Heart left ventricle (tissue), 16 donors: ENCODE results near the gene FBXO33. TPM values are rescaled to one million over a fixed set of nuclear protein-coding genes. Genes with fewer than 3 reads are reported as not detected.
"Not testable (repeated sequence)": the region's sequence is repeated elsewhere in the genome, so short reads cannot be mapped to it uniquely, and the experiment has no call there.

ENCODE experiments used
- ATAC-seq, 4 donors: fragments of 200-7000 bp; cut with Tn5 transposase; one replicate each; pipeline ENCODE4 v1.9.1; 2020 to 2022; ENCODE audit warnings: moderate library complexity in 4 of 4, mild to moderate bottlenecking in 3 of 4, moderate number of reproducible peaks in 1 of 4
- DNase-seq, 5 donors: peaks; one replicate each; pipeline ENCODE4 v3.0.0-alpha.2; 2020
- H3K27ac ChIP-seq, 12 donors: fragments of 200-600 bp; sonication (generic) in 4 of 12; one replicate each; pipeline versions ENCODE4 v1.5.0 to v1.8.0; 2016 to 2022; ENCODE audit warnings: mild to moderate bottlenecking in 2 of 12
- H3K27me3 ChIP-seq, 9 donors: fragments of 200-600 bp; sonication (generic) in 2 of 9; one replicate each; pipeline versions ENCODE4 v1.5.1 to v1.8.0; 2016 to 2022; ENCODE audit warnings: mild to moderate bottlenecking in 3 of 9
- H3K36me3 ChIP-seq, 9 donors: fragments of 200-600 bp; sonication (generic) in 2 of 9; one replicate each; pipeline versions ENCODE4 v1.5.0 to v1.8.0; 2018 to 2022; ENCODE audit warnings: mild to moderate bottlenecking in 2 of 9
- H3K4me1 ChIP-seq, 12 donors: fragments of 200-600 bp; sonication (generic) in 4 of 12; one replicate each; pipeline versions ENCODE4 v1.5.0 to v1.8.0; 2016 to 2022; ENCODE audit warnings: mild to moderate bottlenecking in 3 of 12
- H3K4me3 ChIP-seq, 12 donors: fragments of 200-600 bp; sonication (generic) in 4 of 12; one replicate each; pipeline versions ENCODE4 v1.5.0 to v1.8.0; 2017 to 2022; ENCODE audit warnings: mild to moderate bottlenecking in 9 of 12, moderate library complexity in 4 of 12
- H3K9me3 ChIP-seq, 12 donors: fragments of 200-600 bp; sonication (generic) in 4 of 12; one replicate each; pipeline versions ENCODE4 v1.5.0 to v1.8.0; 2016 to 2022; ENCODE audit warnings: mild to moderate bottlenecking in 1 of 12
- POLR2A ChIP-seq, 2 donors: fragments of 450-650 bp; IDR thresholded peaks; one replicate each; pipeline ENCODE4 v1.6.1; 2017; ENCODE audit warnings: antibody characterized with exemption in 2 of 2, mild to moderate bottlenecking in 2 of 2, moderate library complexity in 2 of 2
- WGBS, 4 donors: extraction: QIAGEN DNeasy Blood & Tissue Kit in 2 of 4; methylation state at CpG; one replicate each; pipeline versions ENCODE4 v1.1.5 to v1.1.7; 2013 to 2018; 5-methylcytosine and 5-hydroxymethylcytosine counted together
- intact Hi-C, 10 donors: fragments of 100-400 bp; cut with DNase I; formaldehyde crosslinking; loops; one replicate each; pipeline versions ENCODE4 v1.11.1 to v1.14.2; 2022
- polyA plus RNA-seq, 2 donors: library from polyadenylated mRNA; stranded (reverse); fragments of 200-250 nt; gene quantifications; one replicate each; pipeline ENCODE4 v1.2.3, GENCODE V29; 2013
- total RNA-seq, 9 donors: library from RNA; depleted of rRNA in 2 of 9; stranded (reverse); fragments of >200 nt in 2 of 9; fragmentation: NEBNext Ultra II Directional in 3 of 9; extraction: Animal tissue kit (Norgen Biotek cat#: 25700) in 3 of 9; gene quantifications; one replicate each; pipeline versions ENCODE4 v1.1.0 to v1.2.4, GENCODE V29; 2016 to 2023
- TF ChIP-seq, protein P1 (sequence below), 12 donors: fragments of 200-600 bp; sonication (generic) in 4 of 12; IDR thresholded peaks; one replicate each; pipeline versions ENCODE4 v1.5.0 to v1.8.0; 2018 to 2022; ENCODE audit warnings: antibody characterized with exemption in 12 of 12, mild to moderate bottlenecking in 5 of 12
- donor health status: ischemic (EF 13 %, LVEDD 7.1; RV severe dilation, severe dysfunction).
- donor health status: healthy with polysubstance abuse.
- donor health status: DM: no; HTN: yes; CAD: no.
- donor health status: DM: no; HTN: no; CAD: no.
- donor health status: ischemic (EF 25% LVEDD 6.9; RV normal size, moderate dysfunction).
- donor health status: ischemic (EF 25% LVEDD 5.7; RV mildly dilated, moderate dysfunction).
- donor health status: healthy.
- donor health status: DM: yes; HTN: yes; CAD: no.
- donor health status: ischemic (EF 35%, LVEDD 5.7; RV mildly dilated, moderate dysfunction).
- donor health status: nonischemic (EF 11% LVEDD 7.7; RV severe dilation, severe dysfunction).
- donor health status: DM: yes; HTN: yes; CAD: no.
- donor health status: PGD.
- donor health status: ischemic (EF 29% LVEDD 5.4; RV normal size, mild dysfunction).
- donor health status: nonischemic (EF 23%, LVEDD 6.1; RV moderate dilation, normal function).

Gene FBXO33
- total and polyA plus RNA-seq, 11 donors = 2.5 to 8.4 (median 5.8) TPM

DNA sequence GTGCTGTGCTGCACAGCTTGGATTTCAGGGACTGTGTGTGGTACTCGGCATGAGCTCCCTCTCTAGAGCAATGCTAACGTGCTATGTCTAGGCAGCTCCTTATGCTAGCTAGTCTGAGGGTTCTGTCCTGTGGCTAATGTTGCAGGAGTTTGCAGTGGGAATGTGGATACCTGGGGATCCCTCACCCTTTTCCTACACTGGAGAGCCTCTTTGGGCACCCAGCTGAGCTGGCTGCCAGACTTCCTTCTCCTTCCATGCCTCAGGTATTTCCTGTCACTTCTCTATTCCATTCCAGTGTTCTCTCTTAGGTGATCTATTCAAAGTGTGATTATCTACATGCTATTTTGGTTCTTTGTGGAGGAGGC lies 64.9 kb downstream of the FBXO33 start:
- Histone ChIP-seq H3K9me3 (peaks cover 0 to 31% (median 17%) of the 10 kb centered on the region in 12 donors), H3K27ac (no peak overlapping the region), H3K36me3 (peaks cover 0 to 22% (median 10%) of the 10 kb centered on the region in 9 donors), H3K4me1 (peaks cover 0 to 18% (median 0%) of the 10 kb centered on the region in 12 donors), H3K4me3 (no peak overlapping the region), H3K27me3 (no peaks in the 10 kb centered on the region)
- peak in 3 of 4 donors; percentile 32 to 53 (median 48) for ATAC-seq
- intact Hi-C loops = loop anchor here in 5 of 10 donors (5.0 to 10.0 kb wide), 3 partner anchors 255 to 263 kb away; partner anchors contain the start of genes SEC23A (in 3 of the 5) and GEMIN2 (in 1 of the 5)
- TF ChIP-seq, protein P1, sequence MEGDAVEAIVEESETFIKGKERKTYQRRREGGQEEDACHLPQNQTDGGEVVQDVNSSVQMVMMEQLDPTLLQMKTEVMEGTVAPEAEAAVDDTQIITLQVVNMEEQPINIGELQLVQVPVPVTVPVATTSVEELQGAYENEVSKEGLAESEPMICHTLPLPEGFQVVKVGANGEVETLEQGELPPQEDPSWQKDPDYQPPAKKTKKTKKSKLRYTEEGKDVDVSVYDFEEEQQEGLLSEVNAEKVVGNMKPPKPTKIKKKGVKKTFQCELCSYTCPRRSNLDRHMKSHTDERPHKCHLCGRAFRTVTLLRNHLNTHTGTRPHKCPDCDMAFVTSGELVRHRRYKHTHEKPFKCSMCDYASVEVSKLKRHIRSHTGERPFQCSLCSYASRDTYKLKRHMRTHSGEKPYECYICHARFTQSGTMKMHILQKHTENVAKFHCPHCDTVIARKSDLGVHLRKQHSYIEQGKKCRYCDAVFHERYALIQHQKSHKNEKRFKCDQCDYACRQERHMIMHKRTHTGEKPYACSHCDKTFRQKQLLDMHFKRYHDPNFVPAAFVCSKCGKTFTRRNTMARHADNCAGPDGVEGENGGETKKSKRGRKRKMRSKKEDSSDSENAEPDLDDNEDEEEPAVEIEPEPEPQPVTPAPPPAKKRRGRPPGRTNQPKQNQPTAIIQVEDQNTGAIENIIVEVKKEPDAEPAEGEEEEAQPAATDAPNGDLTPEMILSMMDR (IDR thresholded peaks at IDR 0.05) = no peak
- no peak for TF ChIP-seq POLR2A (IDR thresholded peaks at IDR 0.05)
- no peak for DNase-seq
- 58 to 88% (median 71%) methylated on average over 1 to 2 of the region's 2 CpGs for WGBS, 4 donors

DNA sequence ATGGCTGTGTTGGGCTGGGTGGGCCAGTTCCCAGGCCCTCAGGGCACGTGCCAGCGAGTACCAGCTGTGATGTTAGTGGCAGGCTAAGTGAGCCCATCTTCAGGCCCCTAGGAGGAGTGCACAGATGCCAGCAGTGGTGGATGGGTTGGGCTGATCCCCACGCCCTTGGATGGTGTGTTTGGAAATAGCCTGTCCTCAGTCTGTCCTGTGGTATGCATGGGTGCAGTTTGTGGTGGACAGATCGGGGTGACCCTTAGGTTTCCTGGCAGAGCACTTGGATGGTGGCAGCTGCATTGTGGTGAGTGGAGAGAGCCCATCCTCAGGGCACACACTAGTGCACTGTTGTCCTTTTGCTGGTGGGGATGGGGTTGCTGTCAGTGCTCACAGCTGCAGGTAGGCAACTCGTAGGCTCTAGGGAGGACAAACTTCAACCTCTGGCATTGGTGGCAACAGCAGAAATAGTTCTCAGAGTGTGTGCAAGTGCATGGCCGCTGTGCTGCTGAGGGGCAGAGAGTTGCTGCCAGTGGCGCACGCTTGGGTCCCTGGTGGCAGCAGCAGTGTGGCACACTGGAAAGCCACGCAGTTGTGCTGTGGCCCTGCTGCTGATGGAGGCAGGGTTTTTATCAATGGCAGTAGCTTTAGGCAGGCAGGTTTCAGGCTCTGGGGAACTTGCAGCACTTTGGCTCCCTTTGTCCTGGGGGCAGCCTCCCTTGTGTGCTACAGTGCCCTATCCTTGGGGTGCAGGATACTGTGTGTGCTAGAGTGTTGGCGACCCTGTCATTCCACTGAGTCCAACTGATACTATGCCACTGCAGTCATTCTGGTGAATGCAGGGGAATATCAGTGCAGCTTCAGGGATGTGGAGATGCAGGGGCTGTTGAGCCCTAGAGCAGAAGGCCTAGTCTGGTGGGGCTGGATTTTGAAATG lies 65.5 kb downstream of the FBXO33 start:
- Histone ChIP-seq H3K27me3 (no peaks in the 10 kb centered on the region), H3K36me3 (peaks cover 0 to 24% (median 10%) of the 10 kb centered on the region in 9 donors), H3K9me3 (peaks cover 0 to 31% (median 17%) of the 10 kb centered on the region in 12 donors), H3K27ac (no peak overlapping the region), H3K4me1 (peaks cover 0 to 18% (median 0%) of the 10 kb centered on the region in 12 donors), H3K4me3 (no peak overlapping the region)
- no peak for TF ChIP-seq POLR2A (IDR thresholded peaks at IDR 0.05)
- TF ChIP-seq, protein P1 (IDR thresholded peaks at IDR 0.05) = no peak
- intact Hi-C loops = loop anchor here in 5 of 10 donors (5.0 to 10.0 kb wide), 3 partner anchors 254 to 262 kb away; partner anchors contain the start of genes SEC23A (in 3 of the 5) and GEMIN2 (in 1 of the 5)
- DNase-seq (no peak), ATAC-seq (peak in 3 of 4 donors; percentile 17 to 55 (median 21))
- WGBS, 4 donors = 88 to 96% (median 92%) methylated on average over 5 to 10 of the region's 10 CpGs

DNA sequence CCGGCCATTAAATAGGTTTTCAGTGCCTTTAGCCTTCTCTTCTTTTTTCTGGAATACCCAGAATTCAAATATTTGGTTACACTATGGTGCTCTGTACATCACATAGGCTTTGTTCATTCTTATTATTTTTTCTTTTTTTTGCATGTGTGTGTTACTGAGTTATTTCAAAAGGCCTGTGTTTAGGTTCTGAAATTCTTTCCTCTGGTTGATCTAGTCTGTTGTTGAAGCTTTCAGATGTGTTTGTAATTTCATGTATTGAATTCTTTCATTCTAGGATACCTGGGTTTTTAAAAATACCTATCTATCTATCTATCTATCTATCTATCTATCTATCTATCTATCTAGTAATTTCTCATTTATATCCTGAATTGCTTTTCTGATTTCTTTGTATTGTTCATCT lies 66.9 kb downstream of the FBXO33 start:
- DNase-seq (no peak), ATAC-seq (no peak)
- Histone ChIP-seq H3K27ac (no peak overlapping the region), H3K36me3 (peaks cover 0 to 28% (median 5%) of the 10 kb centered on the region in 9 donors), H3K9me3 (peaks cover 0 to 36% (median 17%) of the 10 kb centered on the region in 12 donors), H3K4me3 (no peak overlapping the region), H3K4me1 (peaks cover 0 to 18% (median 0%) of the 10 kb centered on the region in 12 donors), H3K27me3 (no peaks in the 10 kb centered on the region)
- intact Hi-C loops = loop anchor here in 5 of 10 donors (5.0 to 10.0 kb wide), 3 partner anchors 253 to 261 kb away; partner anchors contain the start of genes SEC23A (in 3 of the 5) and GEMIN2 (in 1 of the 5)
- no peak for TF ChIP-seq POLR2A (IDR thresholded peaks at IDR 0.05)
- TF ChIP-seq, protein P1 (IDR thresholded peaks at IDR 0.05) = no peak
- 90 to 100% (median 97%) methylated on average over 1 of the region's 1 CpG for WGBS, 4 donors

DNA sequence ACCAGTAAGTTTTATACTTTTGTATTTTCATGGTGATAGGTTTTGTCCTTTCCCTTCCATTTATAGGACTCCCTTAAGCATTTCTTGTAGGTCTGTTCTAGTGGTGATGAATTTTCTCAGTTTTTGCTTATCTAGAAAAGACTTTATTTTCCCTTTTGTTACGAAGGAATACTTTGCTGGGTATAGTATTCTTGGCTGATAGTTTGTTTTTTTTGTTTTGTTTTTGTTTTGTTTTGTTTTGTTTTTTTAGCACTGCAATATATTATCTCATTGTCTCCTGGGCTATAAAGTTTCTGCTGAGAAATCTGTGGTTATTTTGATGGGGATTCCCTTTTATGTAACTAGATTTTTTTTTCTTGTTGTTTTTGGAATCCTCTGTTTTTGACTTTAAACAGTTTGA lies 67.7 kb downstream of the FBXO33 start:
- Histone ChIP-seq H3K9me3 (peaks cover 0 to 40% (median 17%) of the 10 kb centered on the region in 12 donors), H3K4me1 (peaks cover 0 to 21% (median 0%) of the 10 kb centered on the region in 12 donors), H3K27me3 (no peaks in the 10 kb centered on the region), H3K27ac (no peak overlapping the region), H3K4me3 (no peak overlapping the region), H3K36me3 (peaks cover 0 to 29% (median under 1%) of the 10 kb centered on the region in 9 donors)
- DNase-seq = no peak
- intact Hi-C loops = loop anchor here in 3 of 10 donors (10.0 kb wide), 1 partner anchor 260 kb away; the partner anchor contains the start of gene SEC23A (in 3 of the 3)
- TF ChIP-seq, protein P1 (IDR thresholded peaks at IDR 0.05) = no peak
- TF ChIP-seq POLR2A (IDR thresholded peaks at IDR 0.05) = no peak
- ATAC-seq = no peak
- WGBS, 4 donors = 92 to 96% (median 95%) methylated on average over 1 of the region's 1 CpG

DNA sequence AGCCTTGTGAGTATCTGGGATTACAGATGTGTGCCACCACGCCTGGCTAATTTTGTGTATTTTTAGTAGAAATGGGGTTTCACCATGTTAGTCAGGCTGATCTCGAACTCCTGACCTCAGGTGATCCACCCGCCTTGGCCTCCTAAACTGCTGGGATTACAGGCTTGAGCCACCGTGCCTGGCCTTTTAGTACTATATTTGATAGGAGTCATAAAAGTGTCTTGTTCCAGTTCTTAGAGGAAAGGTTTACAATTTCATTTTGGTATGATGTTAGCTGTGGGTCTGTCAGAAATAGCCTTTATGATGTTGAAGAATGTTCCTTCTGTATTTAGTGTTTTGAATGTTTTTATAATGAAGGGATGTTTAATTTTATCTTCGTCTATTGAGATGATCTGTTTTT lies 70.7 kb downstream of the FBXO33 start:
- peaks cover 0 to 38% (median 3%) of the 10 kb centered on the region in 9 donors for H3K36me3 ChIP-seq
- peaks cover 0 to 40% (median 17%) of the 10 kb centered on the region in 12 donors for H3K9me3 ChIP-seq
- DNase-seq, H3K27me3 ChIP-seq, ATAC-seq, H3K4me3 ChIP-seq, H3K27ac ChIP-seq, H3K4me1 ChIP-seq: not testable (repeated sequence)
- intact Hi-C loops = loop anchor here in 3 of 10 donors (10.0 kb wide), 1 partner anchor 257 kb away; the partner anchor contains the start of gene SEC23A (in 3 of the 3)
- 92 to 96% (median 93%) methylated on average over 5 of the region's 5 CpGs for WGBS, 4 donors
